GM12864 (cell line): ENCODE data around the gene TNFSF12.

Experiments
- DNase-seq: peaks from one replicate; pipeline ENCODE4 v3.0.0-alpha.2; 2011; ENCODE audit warnings: low read depth
- H3K4me3 ChIP-seq: 2 replicates; pipeline ENCODE4 v1.5.1; 2011; ENCODE audit warnings: mild to moderate bottlenecking, low read depth, low read length, control low read depth
- CTCF ChIP-seq: IDR thresholded peaks from 2 replicates; pipeline ENCODE4 v1.5.1; 2011; ENCODE audit warnings: low read depth, mild to moderate bottlenecking, moderate library complexity, low read length, control low read depth, inconsistent platforms; ENCODE audit errors: missing control alignments

The TNFSF12 gene

GRCh38 chr17:7560172-7561027 is 11.5 kb downstream of the TNFSF12 start:
- TF ChIP-seq CTCF: peak; percentile 65
- no peak for DNase-seq
- no peak overlapping the region; the same call in 1 of the 2 replicates for H3K4me3 ChIP-seq

GRCh38 chr17:7561028-7561575 is 12.2 kb downstream of the TNFSF12 start:
- H3K4me3 ChIP-seq: peak overlapping the region; percentile 80
- TF ChIP-seq CTCF: peak; percentile 86
- no peak for DNase-seq

GRCh38 chr17:7561589-7562207 is 12.8 kb downstream of the TNFSF12 start, which contains the start of gene SENP3:
SENP3 (plus strand) TSS chr17:7561919; CDS start chr17:7563077, 1,158 bp downstream.
- no peak for TF ChIP-seq CTCF
- H3K4me3 ChIP-seq: peak within 1 kb of the TSS; percentile 80
- DNase-seq: no peak

GRCh38 chr17:7562208-7562605 is 13.3 kb downstream of the TNFSF12 start:
- peak overlapping the region; percentile 80 for H3K4me3 ChIP-seq
- no peak for TF ChIP-seq CTCF
- no peak for DNase-seq

GRCh38 chr17:7563115-7563869 is 14.4 kb downstream of the TNFSF12 start:
- peak overlapping the region; percentile 80; the same call in 1 of the 2 replicates for H3K4me3 ChIP-seq
- TF ChIP-seq CTCF: no peak

GRCh38 chr17:7569571-7569970 is 20.7 kb downstream of the TNFSF12 start:
- no peak for TF ChIP-seq CTCF
- DNase-seq: no peak
- H3K4me3 ChIP-seq: no peak overlapping the region

More at GRCh38 chr17:7563115-7563869, 14.4 kb downstream of the TNFSF12 start:
- DNase-seq: no peak
